Muscle of leg (tissue), 11 donors: ENCODE data around the gene GIMD1. TPM values are rescaled to one million over a fixed set of nuclear protein-coding genes. Genes with fewer than 3 reads are reported as not detected.

Experiments
- DNase-seq: peaks from one replicate; pipeline ENCODE4 v3.0.0; 2013
- H3K27ac ChIP-seq: one replicate; pipeline ENCODE4 v1.5.1; 2013; ENCODE audit warnings: mild to moderate bottlenecking, low read length, control low read depth
- H3K27me3 ChIP-seq: one replicate; pipeline ENCODE4 v1.6.1; 2013; ENCODE audit warnings: low read length; ENCODE audit not compliant: control insufficient read depth, insufficient read depth
- H3K36me3 ChIP-seq: one replicate; pipeline ENCODE4 v1.6.1; 2013; ENCODE audit warnings: low read length; ENCODE audit not compliant: control insufficient read depth, insufficient read depth
- H3K4me1 ChIP-seq: one replicate; pipeline ENCODE4 v1.6.1; 2013; ENCODE audit warnings: low read length; ENCODE audit not compliant: control insufficient read depth, insufficient read depth
- H3K4me3 ChIP-seq: one replicate; pipeline ENCODE4 v1.5.1; 2013; ENCODE audit warnings: low read length, control low read depth
- H3K9me3 ChIP-seq: replicated peaks from 2 replicates; pipeline ENCODE4 v1.6.1; 2013; ENCODE audit warnings: low read depth, low read length; ENCODE audit not compliant: control insufficient read depth
- WGBS: methylation state at CpG from one replicate; pipeline ENCODE4 v1.1.5; 2013; ENCODE audit warnings: missing lambda C conversion rate; ENCODE audit not compliant: insufficient coverage; 5-methylcytosine and 5-hydroxymethylcytosine counted together
- polyA plus RNA-seq, 8 donors: library from polyadenylated mRNA; unstranded; fragments of 120-200 nt; gene quantifications; one replicate each; pipeline versions ENCODE4 v1.2.1 to v1.2.3, GENCODE V29; 2013; ENCODE audit warnings: inconsistent platforms in 1 of 8, low replicate concordance in 1 of 8; ENCODE audit not compliant: insufficient read length in 8 of 8, insufficient read depth in 1 of 8
- total RNA-seq: library from RNA; stranded (reverse); fragments of 120-200 nt; gene quantifications from one replicate; pipeline ENCODE4 v1.2.4, GENCODE V29; 2013

GIMD1 gene
- total and polyA plus RNA-seq, 9 donors = 0.17 TPM; not detected in 8

DNA sequence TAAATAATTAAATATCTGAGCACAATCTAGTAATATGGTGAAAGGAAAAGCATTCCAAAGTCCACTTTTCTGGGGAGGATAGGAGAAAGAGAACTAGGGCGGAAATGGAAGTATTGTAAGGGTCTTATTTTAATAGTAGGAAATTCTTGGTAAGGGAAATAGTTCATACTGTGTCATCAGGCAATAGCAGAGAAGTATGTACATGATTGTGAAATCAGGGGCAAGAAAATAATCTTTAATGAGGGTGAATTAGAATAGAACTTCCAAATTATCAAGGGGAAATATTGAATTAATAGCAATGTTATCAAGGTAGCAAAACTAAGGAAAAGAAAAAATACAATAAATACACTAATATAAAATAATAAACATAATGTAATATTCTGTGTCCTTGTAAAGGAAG lies 14.8 kb downstream of the GIMD1 start:
- no peaks in the 10 kb centered on the region for H3K4me1 ChIP-seq
- DNase-seq = no peak
- H3K36me3 ChIP-seq = peaks cover 5% of the 10 kb centered on the region
- no peak overlapping the region for H3K4me3 ChIP-seq
- no peak overlapping the region for H3K27ac ChIP-seq
- no peaks in the 10 kb centered on the region for H3K27me3 ChIP-seq
- H3K9me3 ChIP-seq = no peaks in the 10 kb centered on the region
- WGBS = 100% methylated on average over 1 of the region's 1 CpG

DNA sequence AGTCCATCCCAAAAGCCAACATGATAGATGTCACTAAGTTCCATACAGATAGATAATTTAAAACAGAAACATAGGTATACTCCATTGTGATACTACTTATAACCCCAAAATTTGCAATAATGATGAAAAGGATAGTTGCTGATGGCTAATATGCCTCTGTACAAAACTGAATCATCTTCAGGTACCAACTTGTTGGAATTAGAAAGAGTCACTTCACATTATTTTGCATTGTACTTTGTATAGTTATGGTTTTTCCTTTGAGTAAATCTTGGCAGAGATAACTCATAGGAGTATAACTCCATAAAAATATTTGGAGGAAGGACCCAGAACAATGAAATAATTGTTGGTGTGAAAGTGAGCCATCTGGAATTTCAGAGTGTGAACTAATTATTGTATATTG lies 17.6 kb downstream of the GIMD1 start:
- Histone ChIP-seq H3K4me1 (no peaks in the 10 kb centered on the region), H3K27me3 (no peaks in the 10 kb centered on the region), H3K36me3 (peaks cover 9% of the 10 kb centered on the region), H3K4me3 (no peak overlapping the region), H3K9me3 (no peaks in the 10 kb centered on the region), H3K27ac (no peak overlapping the region)
- DNase-seq = peak; percentile 10

DNA sequence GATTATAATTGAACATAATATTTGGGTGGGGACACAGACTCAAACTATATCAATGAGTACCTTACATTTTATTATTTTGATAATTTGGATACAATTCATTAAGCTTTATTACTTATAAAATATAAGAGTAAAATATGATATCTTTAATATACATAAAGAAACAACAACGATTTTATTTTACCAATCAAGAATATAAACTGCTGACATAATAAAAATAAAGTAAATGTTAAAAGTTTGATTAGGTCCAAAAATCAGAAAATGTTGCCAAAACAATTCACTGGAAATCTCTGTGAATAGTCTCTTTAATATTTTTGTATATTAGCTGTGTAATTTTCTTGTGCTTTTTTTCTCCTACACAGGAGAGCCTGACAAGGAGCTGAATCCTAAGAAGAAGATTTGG lies 21.4 kb downstream of the GIMD1 start:
- no peak for DNase-seq
- no peak overlapping the region for H3K27ac ChIP-seq
- H3K4me1 ChIP-seq = no peaks in the 10 kb centered on the region
- H3K9me3 ChIP-seq = no peaks in the 10 kb centered on the region
- no peaks in the 10 kb centered on the region for H3K27me3 ChIP-seq
- peaks cover 9% of the 10 kb centered on the region for H3K36me3 ChIP-seq
- no peak overlapping the region for H3K4me3 ChIP-seq
- WGBS = no CpG with 5 or more reads among the region's 1 CpG

DNA sequence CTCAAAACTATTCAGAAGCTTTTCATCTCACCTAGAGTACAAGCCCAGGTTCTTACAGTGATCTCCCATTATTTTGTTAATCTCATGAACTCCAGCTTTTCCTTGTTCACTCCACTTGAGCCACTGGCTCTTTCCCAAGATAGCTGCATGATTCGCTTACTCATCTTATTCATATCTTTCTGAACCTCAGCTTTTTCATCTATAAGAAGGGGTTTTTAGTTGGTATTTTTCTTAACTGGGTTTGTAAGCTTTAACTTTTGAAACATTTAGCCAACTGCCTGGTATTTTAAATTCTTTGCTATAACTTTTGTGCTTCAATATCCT lies 24.0 kb downstream of the GIMD1 start:
- peak; percentile 10 for DNase-seq
- no CpG with 5 or more reads among the region's 1 CpG for WGBS
- Histone ChIP-seq H3K9me3 (no peaks in the 10 kb centered on the region), H3K36me3 (peaks cover 7% of the 10 kb centered on the region), H3K27ac (no peak overlapping the region), H3K4me1 (no peaks in the 10 kb centered on the region), H3K4me3 (no peak overlapping the region), H3K27me3 (no peaks in the 10 kb centered on the region)

DNA sequence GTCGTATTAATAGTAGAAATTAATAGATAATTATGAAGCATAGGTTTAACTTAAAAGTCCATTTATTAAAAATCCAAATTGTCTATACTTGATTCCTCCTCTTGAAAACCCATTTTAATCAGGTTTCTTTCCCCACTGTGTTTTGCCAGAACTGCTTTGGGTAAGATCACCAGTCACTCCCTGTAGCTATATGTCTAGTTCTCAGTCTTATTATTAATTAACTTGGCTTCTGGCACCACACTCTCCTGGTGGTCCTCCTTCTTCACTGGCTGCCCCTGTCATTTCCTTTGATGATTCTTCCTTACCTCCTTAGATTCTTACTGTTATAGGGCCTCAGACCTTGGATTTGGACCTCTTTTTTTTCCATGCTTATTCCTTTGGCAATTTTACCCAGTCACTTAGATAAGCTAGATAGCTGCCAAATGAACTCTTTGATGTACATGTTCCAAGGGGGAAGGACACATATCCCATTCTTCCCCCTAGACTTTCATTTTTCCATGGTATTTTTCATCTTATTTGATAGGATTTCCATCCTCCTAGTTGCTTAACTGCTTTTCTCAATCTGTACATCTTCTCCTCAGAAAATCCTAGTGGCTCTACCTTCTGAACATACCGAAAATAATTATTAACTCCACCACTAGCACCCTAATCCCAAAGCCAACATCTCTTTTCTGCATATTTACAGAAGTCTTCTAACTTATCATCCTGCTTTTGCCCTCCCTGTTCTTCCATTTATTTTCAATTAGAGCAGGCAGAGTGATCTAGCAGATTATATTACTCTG lies 24.5 kb downstream of the GIMD1 start:
- H3K4me3 ChIP-seq = no peak overlapping the region
- WGBS = 91% methylated on average over 1 of the region's 2 CpGs
- H3K4me1 ChIP-seq = no peaks in the 10 kb centered on the region
- H3K27me3 ChIP-seq = no peaks in the 10 kb centered on the region
- no peak overlapping the region for H3K27ac ChIP-seq
- peaks cover 6% of the 10 kb centered on the region for H3K36me3 ChIP-seq
- no peak for DNase-seq
- H3K9me3 ChIP-seq = no peaks in the 10 kb centered on the region

DNA sequence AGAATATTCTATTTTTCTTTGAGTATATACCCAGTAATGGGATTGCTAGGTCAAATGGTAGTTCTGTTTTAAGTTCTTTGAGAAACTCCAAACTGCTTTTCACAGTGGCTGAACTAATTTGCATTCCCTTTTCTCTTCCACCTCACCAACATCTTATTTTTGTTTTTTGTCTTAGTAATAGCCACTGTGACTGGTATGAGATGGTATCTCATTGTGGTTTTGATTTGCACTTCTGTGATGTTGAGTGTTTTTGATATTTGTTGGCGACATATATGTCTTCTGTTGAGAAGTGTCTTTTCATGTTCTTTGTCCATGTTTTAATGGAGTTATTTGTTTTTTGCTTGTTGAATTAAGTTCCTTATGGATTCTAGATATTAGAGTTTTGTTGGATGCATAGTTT lies 27.8 kb downstream of the GIMD1 start:
- Histone ChIP-seq H3K36me3 (peaks cover 27% of the 10 kb centered on the region), H3K9me3 (peaks cover 7% of the 10 kb centered on the region), H3K4me1 (no peaks in the 10 kb centered on the region), H3K27me3 (no peaks in the 10 kb centered on the region), H3K27ac (no peak overlapping the region), H3K4me3 (no peak overlapping the region)
- no peak for DNase-seq
- WGBS = no CpG with 5 or more reads among the region's 1 CpG

DNA sequence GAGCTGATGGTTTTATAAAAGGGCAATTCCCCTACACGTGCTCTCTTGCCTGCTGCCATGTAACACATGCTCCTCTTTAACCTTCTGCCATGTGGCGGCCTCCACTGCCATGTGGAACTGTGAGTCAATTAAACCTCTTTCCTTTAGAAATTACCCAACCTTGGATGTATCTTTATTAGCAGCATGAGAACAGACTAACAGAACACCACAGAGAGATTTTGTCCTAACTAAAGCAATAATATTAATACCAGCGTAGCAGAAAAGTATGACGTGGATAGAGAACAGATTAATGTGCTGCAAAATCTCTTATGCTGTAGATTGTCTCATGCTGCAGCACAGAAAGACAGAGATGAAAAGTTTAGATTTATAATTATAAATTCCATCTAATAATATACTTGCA lies 29.1 kb downstream of the GIMD1 start:
- no CpG with 5 or more reads among the region's 4 CpGs for WGBS
- H3K36me3 ChIP-seq = peaks cover 24% of the 10 kb centered on the region
- H3K4me3 ChIP-seq = no peak overlapping the region
- H3K27me3 ChIP-seq = no peaks in the 10 kb centered on the region
- no peak overlapping the region for H3K27ac ChIP-seq
- H3K9me3 ChIP-seq = peaks cover 7% of the 10 kb centered on the region
- no peak for DNase-seq
- no peaks in the 10 kb centered on the region for H3K4me1 ChIP-seq

DNA sequence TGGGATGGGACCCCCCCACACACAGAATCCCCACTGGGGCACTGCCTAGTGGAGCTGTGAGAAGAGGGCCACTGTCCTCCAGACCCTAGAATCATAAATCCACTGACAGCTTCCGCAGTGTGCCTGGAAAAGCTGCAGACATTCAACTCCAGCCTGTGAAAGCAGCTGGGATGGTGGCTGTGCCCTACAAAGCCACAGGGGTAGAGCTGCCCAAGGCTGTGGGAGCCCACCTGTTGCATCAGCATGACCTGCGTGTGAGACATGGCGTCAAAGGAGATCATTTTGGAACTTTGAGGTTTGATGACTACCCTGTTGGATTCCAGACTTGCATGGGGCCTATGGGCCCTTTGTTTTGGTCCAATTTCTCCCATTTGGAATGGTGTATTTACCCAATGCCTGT lies 29.9 kb downstream of the GIMD1 start:
- Histone ChIP-seq H3K27me3 (no peaks in the 10 kb centered on the region), H3K4me3 (no peak overlapping the region), H3K27ac (no peak overlapping the region), H3K9me3 (peaks cover 7% of the 10 kb centered on the region), H3K36me3 (peaks cover 24% of the 10 kb centered on the region), H3K4me1 (no peaks in the 10 kb centered on the region)
- WGBS = 93% methylated on average over 2 of the region's 3 CpGs
- DNase-seq = no peak

DNA sequence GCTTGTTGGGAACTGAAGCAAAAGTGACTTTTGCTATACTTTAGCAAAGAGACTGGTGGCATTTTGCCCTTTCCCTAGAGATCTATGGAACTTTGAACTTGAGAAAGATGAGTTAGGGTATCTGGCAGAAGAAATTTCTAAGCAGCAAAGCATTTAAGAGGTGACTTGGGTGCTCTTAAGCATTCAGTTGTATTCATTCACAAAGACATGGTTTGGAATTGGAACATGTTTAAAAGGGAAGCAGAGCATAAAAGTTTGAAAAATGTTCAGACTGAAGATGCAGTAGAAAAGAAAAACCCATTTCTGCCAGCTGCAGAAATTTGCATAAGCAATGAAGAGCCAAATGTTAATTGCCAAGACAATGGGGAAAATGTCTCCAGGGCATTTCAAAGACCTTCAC lies 30.7 kb downstream of the GIMD1 start:
- DNase-seq = no peak
- Histone ChIP-seq H3K36me3 (peaks cover 28% of the 10 kb centered on the region), H3K9me3 (peaks cover 7% of the 10 kb centered on the region)

DNA sequence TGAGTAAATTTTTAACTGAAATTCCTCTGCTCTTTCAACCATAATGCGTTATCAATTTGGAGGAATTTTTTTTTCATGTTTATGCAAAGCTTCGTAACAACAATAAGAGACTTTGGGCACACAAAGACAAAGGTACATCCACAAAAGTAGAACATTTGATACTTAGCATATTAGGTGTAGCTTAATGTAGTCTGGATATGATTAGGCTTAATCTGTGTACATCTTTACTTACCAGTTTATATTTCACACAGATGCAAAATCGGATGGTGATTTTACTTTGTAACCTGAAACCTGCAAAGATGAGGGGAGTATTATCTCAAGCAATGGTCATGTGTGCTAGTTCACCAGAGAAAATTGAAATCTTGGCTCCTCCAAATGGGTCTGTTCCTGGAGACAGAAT lies 32.0 kb downstream of the GIMD1 start:
- Histone ChIP-seq H3K4me3 (no peak overlapping the region), H3K4me1 (no peaks in the 10 kb centered on the region), H3K9me3 (peaks cover 7% of the 10 kb centered on the region), H3K27ac (no peak overlapping the region), H3K36me3 (peaks cover 30% of the 10 kb centered on the region), H3K27me3 (no peaks in the 10 kb centered on the region)
- DNase-seq = no peak
- no CpG with 5 or more reads among the region's 3 CpGs for WGBS

More for the DNA sequence above, 30.7 kb downstream of the GIMD1 start:
- no peak overlapping the region for H3K4me3 ChIP-seq
- no peaks in the 10 kb centered on the region for H3K4me1 ChIP-seq
- H3K27me3 ChIP-seq = no peaks in the 10 kb centered on the region
- no peak overlapping the region for H3K27ac ChIP-seq
